ENCODE measurements around the gene IL11. TPM values are rescaled to one million over a fixed set of nuclear protein-coding genes. Genes with fewer than 3 reads are reported as not detected.

The IL11 gene
- total RNA-seq, 2 donors from 2014 or later = 0.16 TPM; not detected in 1

DNA sequence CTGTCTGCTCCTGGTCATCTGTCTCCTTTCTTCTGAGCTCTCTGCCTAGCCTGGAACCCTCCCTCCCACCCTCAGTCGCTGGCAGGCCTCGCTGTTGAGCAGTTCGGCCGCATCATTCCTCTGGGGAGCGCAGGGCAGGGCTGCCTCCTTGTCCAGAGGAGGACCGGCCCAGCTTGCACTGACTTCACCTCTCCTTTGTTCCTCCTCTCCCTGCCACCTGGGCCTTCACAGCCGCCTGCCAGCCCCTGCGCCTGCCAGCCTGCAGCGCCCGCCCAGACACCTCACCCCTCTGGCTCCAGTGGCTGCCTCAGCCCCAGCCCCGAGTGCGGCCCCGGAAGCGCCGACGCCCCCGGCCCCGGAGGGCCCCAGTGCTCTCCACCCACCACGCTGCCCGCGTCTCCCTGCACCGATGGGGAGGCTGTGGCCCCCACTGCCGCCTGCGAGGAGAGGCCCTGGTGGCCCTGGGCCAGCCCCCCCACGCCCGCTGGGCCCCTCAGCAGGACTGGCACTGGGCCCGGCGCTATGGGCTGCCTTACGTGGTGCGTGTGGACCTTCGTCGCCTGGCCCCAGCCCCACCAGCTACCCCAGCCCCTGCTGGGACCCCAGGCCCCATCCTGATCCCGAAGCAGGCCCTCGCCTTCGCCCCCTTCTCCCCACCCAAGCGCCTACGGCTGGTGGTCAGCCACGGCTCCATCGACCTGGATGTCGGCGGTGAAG, 23.4 kb downstream of the IL11 start:
- Histone ChIP-seq H3K27me3 (peaks cover 3 to 5% of the 10 kb centered on the region in 2 donors), H3K9me3 (no peaks in the 10 kb centered on the region), H3K4me1 (peaks cover 0 to 9% of the 10 kb centered on the region in 2 donors), H3K27ac (no peak overlapping the region), H3K4me3 (no peak overlapping the region), H3K36me3 (peaks cover 14% of the 10 kb centered on the region)
- DNase-seq (ENCODE audit: low spot score) = no peak
- no peak for TF ChIP-seq CTCF (IDR thresholded peaks at IDR 0.05)

GRCh38 chr19:55345818-55346724, 24.2 kb downstream of the IL11 start:
- no peak for DNase-seq (ENCODE audit: low spot score)
- peaks cover 14% of the 10 kb centered on the region for H3K36me3 ChIP-seq
- H3K4me1 ChIP-seq = peaks cover 0 to 15% of the 10 kb centered on the region in 2 donors
- TF ChIP-seq CTCF (IDR thresholded peaks at IDR 0.05) = no peak
- no peaks in the 10 kb centered on the region for H3K9me3 ChIP-seq
- no peak overlapping the region for H3K27ac ChIP-seq
- H3K4me3 ChIP-seq = no peak overlapping the region
- H3K27me3 ChIP-seq = no peaks in the 10 kb centered on the region

GRCh38 chr19:55345101-55345817, 25.0 kb downstream of the IL11 start:
- peaks cover 0 to 23% of the 10 kb centered on the region in 2 donors for H3K4me1 ChIP-seq
- no peaks in the 10 kb centered on the region for H3K27me3 ChIP-seq
- TF ChIP-seq CTCF (IDR thresholded peaks at IDR 0.05) = no peak
- H3K4me3 ChIP-seq = no peak overlapping the region
- H3K36me3 ChIP-seq = peaks cover 14% of the 10 kb centered on the region
- DNase-seq (ENCODE audit: low spot score) = no peak
- H3K9me3 ChIP-seq = no peaks in the 10 kb centered on the region
- no peak overlapping the region for H3K27ac ChIP-seq

DNA sequence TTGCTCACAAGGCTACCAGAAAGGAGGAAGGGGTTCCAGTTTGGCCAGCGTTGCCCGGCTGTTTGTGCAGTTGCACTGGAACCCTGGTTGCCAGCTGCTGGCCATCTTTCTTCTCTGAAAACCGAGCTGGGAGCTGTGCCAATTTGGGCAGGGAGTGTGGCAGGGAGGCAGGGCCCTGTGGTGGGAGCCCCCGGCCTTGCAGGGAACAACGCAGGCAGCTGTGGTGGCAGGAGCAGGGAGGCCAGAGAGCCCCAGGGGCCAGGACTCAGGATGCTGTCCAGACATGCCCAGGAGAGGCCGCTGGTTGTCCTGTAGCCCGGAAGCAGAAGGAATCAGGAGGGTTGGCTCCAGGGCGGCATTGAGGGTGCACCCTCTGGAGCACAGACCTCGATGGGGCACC, 25.8 kb downstream of the IL11 start:
- no peak for TF ChIP-seq CTCF (IDR thresholded peaks at IDR 0.05)
- peaks cover 0 to 26% of the 10 kb centered on the region in 2 donors for H3K4me1 ChIP-seq
- H3K27me3 ChIP-seq = no peaks in the 10 kb centered on the region
- H3K9me3 ChIP-seq = no peaks in the 10 kb centered on the region
- DNase-seq (ENCODE audit: low spot score) = no peak
- no peak overlapping the region for H3K4me3 ChIP-seq
- no peak overlapping the region for H3K27ac ChIP-seq
- peaks cover 14% of the 10 kb centered on the region for H3K36me3 ChIP-seq

DNA sequence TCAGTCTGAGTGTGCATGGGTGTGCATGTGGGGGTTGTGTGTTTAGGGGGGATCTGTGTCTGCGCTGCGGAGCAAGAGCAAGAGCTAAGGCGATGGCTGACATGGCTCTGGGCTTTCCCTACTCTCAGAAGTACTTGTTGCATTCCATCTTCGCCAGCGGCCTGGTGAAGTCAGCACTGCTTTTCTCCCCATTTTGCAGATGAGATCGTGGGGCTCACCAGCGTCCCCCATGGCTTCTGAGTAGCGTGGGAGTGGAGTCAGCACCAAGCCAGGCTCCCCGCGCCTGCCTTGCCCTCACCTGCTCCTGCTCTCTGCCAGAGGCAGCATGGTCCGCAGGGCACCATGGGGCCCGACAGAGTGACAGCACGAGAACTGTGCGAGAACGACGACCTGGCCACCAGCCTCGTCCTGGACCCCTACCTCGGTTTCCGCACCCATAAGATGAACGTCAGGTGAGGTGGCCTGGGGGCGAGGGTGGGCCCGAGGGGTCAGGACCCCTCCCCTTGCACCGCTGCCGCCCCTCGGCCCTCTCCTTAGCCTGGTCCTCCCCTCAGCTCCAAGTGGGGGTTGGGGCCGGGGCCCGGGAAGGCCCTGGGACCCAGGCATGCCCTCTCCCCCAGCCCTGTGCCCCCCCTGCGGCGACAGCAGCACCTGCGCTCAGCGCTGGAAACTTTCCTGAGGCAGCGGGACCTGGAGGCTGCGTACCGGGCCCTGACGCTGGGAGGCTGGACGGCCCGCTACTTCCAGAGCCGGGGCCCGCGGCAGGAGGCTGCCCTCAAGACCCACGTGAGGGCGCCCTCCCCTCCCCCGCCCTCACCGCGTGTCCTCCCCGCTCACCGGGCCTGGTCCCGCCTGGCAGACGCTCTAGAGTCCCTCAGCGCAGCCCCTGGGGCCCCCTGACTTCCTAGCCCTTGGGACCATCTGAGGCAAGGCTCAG, 28.4 kb downstream of the IL11 start:
- Histone ChIP-seq H3K27me3 (no peaks in the 10 kb centered on the region), H3K4me1 (peaks cover 0 to 35% of the 10 kb centered on the region in 2 donors), H3K4me3 (no peak overlapping the region), H3K9me3 (no peaks in the 10 kb centered on the region), H3K36me3 (peaks cover 10% of the 10 kb centered on the region), H3K27ac (no peak overlapping the region)
- no peak for DNase-seq (ENCODE audit: low spot score)
- TF ChIP-seq CTCF (IDR thresholded peaks at IDR 0.05) = no peak
